T-helper 2 cell treated with Interferon-gamma antibody and Interleukin-4, amounts not matched to agents 100 ng/mL and 5 ng/mL, for 36 hours (primary cell): Measurements from ENCODE around the gene PTER. TPM values are rescaled to one million over a fixed set of nuclear protein-coding genes. Genes with fewer than 3 reads are reported as not detected.

Experiments
- intact Hi-C: fragments of 100-400 bp; cut with micrococcal nuclease; formaldehyde crosslinking; loops from one replicate; pipeline ENCODE4 v1.15.1; 2023
- total RNA-seq: library from RNA; stranded (reverse); gene quantifications from 2 replicates; pipeline ENCODE4 v1.2.3, GENCODE V29; 2022

The PTER gene
- total RNA-seq, 1 donor from 2014 or later: 15.4 TPM

GRCh38 chr10:16466001-16466400 lies 29.2 kb downstream of the PTER start:
- intact Hi-C loops: no loop called here

GRCh38 chr10:16470747-16471146 lies 33.9 kb downstream of the PTER start:
- intact Hi-C loops: no loop called here

- intact Hi-C loops: no loop called here
These were observed 36.0 kb downstream of the PTER start for GRCh38 chr10:16472828-16473227.

- intact Hi-C loops: no loop called here
These were observed 40.9 kb downstream of the PTER start for GRCh38 chr10:16477757-16478156.

GRCh38 chr10:16478801-16479200 lies 42.0 kb downstream of the PTER start:
- intact Hi-C loops: no loop called here

GRCh38 chr10:16481052-16481728 lies 44.4 kb downstream of the PTER start:
- intact Hi-C loops: no loop called here

- intact Hi-C loops: no loop called here
These were observed 46.6 kb downstream of the PTER start for GRCh38 chr10:16483241-16483917.

- intact Hi-C loops: no loop called here
These were observed 53.7 kb downstream of the PTER start for GRCh38 chr10:16490511-16490910.

- intact Hi-C loops: no loop called here
These were observed 55.1 kb downstream of the PTER start for GRCh38 chr10:16491933-16492332.

GRCh38 chr10:16493884-16494536 lies 57.2 kb downstream of the PTER start:
- intact Hi-C loops: no loop called here

- intact Hi-C loops: no loop called here
These were observed 61.1 kb downstream of the PTER start for GRCh38 chr10:16497911-16498310.

GRCh38 chr10:16505161-16505560 lies 68.4 kb downstream of the PTER start:
- intact Hi-C loops: no loop called here

GRCh38 chr10:16509996-16510395 lies 73.2 kb downstream of the PTER start:
- intact Hi-C loops: no loop called here

GRCh38 chr10:16510843-16511242 lies 74.0 kb downstream of the PTER start:
- intact Hi-C loops: no loop called here

- intact Hi-C loops: loop anchor here (2.0 kb wide), 1 partner anchor 82 kb away; the partner anchor contains the start of gene PTER
These were observed 82.0 kb downstream of the PTER start for GRCh38 chr10:16518822-16519221.

- intact Hi-C loops: loop anchor here (2.0 kb wide), 1 partner anchor 83 kb away; the partner anchor contains the start of gene PTER
These were observed 82.6 kb downstream of the PTER start for GRCh38 chr10:16519250-16519907.

- intact Hi-C loops: loop anchor here (2.0 kb wide), 1 partner anchor 83 kb away; the partner anchor contains the start of gene PTER
These were observed 83.4 kb downstream of the PTER start for GRCh38 chr10:16519908-16520861.

GRCh38 chr10:16520900-16521299 lies 84.1 kb downstream of the PTER start:
- intact Hi-C loops: no loop called here

- intact Hi-C loops: no loop called here
These were observed 84.7 kb downstream of the PTER start, which contains the start of gene C1QL3 for GRCh38 chr10:16521311-16522016. Gene C1QL3, minus strand, starts transcription at chr10:16521879. Its CDS starts 814 bp downstream, at chr10:16521065.

GRCh38 chr10:16527452-16527851 lies 90.6 kb downstream of the PTER start:
- intact Hi-C loops: no loop called here
